Memory B cell (primary cell): Measurements from ENCODE around the gene CDH9.

ENCODE experiments used
- ATAC-seq: fragments of 150-1000 bp; cut with Tn5 transposase; 2 replicates; pipeline ENCODE4 v1.10.0; 2021; ENCODE audit warnings: low read depth, mild to moderate bottlenecking, moderate library complexity
- DNase-seq, 2 donors: peaks; one replicate each; pipeline ENCODE4 v3.0.0; 2022; ENCODE audit warnings: low spot score in 2 of 2
- H3K27ac Mint-ChIP-seq: one replicate; pipeline ENCODE4 v1.8.0; 2022; ENCODE audit warnings: mild to moderate bottlenecking, moderate library complexity, mixed read lengths
- H3K27me3 Mint-ChIP-seq: one replicate; pipeline ENCODE4 v1.8.0; 2022; ENCODE audit warnings: mixed read lengths
- H3K36me3 Mint-ChIP-seq: one replicate; pipeline ENCODE4 v1.8.0; 2022; ENCODE audit warnings: mild to moderate bottlenecking, mixed read lengths
- H3K4me1 Mint-ChIP-seq: one replicate; pipeline ENCODE4 v1.8.0; 2022; ENCODE audit warnings: mixed read lengths
- H3K4me3 Mint-ChIP-seq: one replicate; pipeline ENCODE4 v1.8.0; 2022; ENCODE audit warnings: mild to moderate bottlenecking, moderate library complexity, mixed read lengths
- H3K9me3 Mint-ChIP-seq: one replicate; pipeline ENCODE4 v1.8.0; 2022; ENCODE audit warnings: mixed read lengths

Gene CDH9

GRCh38 chr5:26833596-26833995 is 204.8 kb downstream of the CDH9 start:
- no peaks in the 10 kb centered on the region for H3K36me3 Mint-ChIP-seq
- no peaks in the 10 kb centered on the region for H3K4me1 Mint-ChIP-seq
- no peak for ATAC-seq
- no peak for DNase-seq
- no peak overlapping the region for H3K4me3 Mint-ChIP-seq
- H3K27ac Mint-ChIP-seq, result no peak overlapping the region
- no peaks in the 10 kb centered on the region for H3K27me3 Mint-ChIP-seq
- H3K9me3 Mint-ChIP-seq, result peaks cover 3% of the 10 kb centered on the region
